ACHN (cell line): Measurements from ENCODE around the gene CERS1.
"Not testable (repeated sequence)": the region's sequence is repeated elsewhere in the genome, so short reads cannot be mapped to it uniquely, and the experiment has no call there.

Experiments
- DNase-seq: peaks from one replicate; pipeline ENCODE4 v3.0.0-alpha.2; 2015
- in situ Hi-C: cut with HindIII; loops from 2 replicates; pipeline ENCODE4 v1.10.0; 2017; ENCODE audit warnings: low sequenced_read_pairs, low pct_ligation_motif_present, low pct_unique_long_range_greater_than_20kb

CERS1 gene

DNA sequence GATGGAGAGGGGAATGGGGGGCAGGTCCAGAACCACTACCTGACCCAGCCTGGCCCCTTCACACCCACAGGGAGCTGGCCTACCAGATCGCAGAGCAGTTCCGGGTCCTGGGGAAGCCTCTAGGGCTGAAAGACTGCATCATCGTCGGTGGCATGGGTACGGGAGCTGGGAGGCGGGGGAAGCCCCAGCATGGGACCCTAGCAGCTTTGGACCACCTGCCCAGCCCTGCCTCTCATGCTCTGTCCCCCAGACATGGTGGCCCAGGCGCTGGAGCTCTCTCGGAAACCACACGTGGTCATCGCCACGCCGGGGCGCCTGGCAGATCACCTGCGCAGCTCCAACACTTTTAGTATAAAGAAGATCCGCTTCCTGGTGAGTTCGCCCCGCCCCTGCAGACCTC, 25.6 kb upstream of the CERS1 start:
- in situ Hi-C loops: no loop called here
- no peak for DNase-seq

DNA sequence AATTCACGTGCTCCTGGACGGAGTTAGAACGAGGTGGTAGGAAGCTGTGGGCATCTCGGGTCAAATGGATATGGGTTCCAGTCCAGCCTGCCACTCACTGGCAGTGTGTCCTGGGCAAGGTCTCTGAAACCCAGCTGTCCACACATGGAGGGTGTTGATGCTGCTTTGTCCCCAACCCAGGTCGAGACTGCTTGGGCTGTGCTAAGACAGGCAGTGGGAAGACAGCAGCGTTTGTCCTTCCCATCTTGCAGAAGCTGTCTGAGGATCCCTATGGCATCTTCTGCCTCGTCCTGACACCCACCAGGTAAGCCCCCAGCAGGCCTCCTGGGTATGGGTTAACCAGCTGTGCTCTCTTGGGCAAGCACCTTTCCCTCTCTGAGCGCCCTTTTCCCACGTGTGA, 24.4 kb upstream of the CERS1 start:
- DNase-seq: no peak
- in situ Hi-C loops: no loop called here

DNA sequence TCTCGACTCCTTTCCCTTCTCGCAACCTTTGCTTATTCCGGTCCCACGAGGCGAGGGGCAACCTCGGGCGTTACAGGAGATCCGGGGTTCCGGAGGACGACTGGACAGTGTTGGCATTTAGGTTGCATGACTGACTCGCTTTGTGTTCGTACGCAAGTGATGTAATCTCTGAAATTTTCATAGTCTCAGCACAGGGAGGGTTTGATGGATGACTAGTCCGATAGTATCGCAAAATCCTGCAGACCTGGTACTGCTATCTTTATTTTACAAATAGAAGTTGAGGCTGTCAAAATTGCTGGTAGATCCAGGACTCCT, 23.9 kb upstream of the CERS1 start:
- in situ Hi-C loops: no loop called here
- no peak for DNase-seq

DNA sequence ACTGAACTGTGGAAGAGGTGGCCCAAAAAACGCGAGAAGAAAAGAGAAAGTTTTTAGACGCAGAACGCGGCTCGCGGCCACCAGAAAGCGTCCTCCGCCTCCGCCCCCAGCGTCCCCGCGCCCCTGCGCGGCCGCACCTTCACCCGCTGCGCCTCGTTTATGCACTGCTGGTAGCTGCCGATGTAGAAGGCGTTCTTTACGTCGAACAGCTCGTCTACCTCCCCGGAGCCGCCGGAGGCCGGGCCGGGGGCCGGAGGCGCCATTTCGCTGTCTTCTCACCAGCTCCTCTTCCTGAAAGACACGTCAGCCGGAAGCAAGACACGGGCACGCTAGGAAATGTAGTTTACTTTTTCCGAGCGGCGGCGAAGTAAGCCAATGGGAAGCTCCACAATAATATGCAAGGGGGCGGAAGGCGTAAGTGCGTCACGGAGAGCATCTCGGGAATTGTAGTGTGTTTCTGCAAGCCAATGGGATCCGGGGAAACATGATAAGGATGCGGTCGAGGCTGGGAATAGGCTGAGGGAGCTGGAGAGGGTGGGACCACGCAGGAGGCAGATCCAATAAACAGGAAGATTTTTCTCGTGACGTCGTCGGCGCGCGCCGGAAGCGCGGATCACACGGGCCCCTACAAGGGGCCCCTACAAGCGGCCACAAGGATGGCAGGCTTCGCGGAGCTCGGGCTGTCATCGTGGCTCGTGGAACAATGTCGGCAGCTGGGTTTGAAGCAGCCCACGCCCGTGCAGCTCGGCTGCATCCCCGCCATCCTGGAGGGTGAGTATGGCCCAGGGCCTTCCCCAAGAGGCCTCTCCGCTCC, 23.3 kb upstream of the CERS1 start, which contains the start of the genes COPE and DDX49:
COPE (minus strand) TSS at position 302 of the 814 bp plus-strand sequence; CDS start at position 263, 39 bp downstream.
DDX49 (plus strand) TSS at position 630 of the 814 bp plus-strand sequence; CDS start at position 657, 27 bp downstream.
- in situ Hi-C loops: no loop called here
- peak; percentile 98 for DNase-seq

DNA sequence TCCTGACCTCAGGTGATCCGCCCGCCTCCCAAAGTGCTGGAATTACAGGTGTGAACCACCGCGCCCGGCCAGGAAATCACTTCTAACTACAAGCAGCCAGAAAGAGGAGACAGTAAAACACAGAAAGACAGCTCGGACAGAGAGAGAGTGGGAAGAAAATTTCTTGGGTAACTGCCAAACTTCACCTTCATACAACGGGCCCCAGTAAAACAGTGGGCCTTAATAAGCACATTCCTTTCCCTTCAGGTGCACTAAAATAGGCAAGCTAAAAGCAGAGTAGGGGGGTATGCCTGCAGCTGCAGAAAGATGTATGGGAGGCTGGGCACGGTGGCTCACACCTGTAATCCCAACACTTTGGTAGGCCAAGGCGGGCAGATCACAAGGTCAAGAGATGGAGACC, 21.6 kb upstream of the CERS1 start:
- DNase-seq, in situ Hi-C loops: not testable (repeated sequence)

DNA sequence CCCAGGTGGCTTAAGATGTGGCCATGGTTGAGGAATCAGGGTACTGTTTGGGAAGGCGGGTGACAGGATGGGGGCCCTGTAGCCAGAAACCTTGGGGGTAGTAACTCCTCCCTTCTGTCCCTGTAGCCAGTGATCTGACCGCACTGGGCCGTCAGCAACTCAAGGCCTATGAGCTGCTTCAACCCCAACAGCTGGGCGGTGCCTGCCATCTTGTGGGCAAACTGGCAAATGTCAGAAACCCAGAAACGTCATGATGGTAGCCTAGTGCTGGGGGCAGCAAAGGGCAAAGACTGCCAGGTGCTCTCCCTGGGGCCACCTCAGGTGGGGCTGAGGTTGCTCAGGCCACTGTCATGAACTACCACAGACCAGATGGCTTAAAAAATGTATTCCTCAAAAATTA, 19.7 kb upstream of the CERS1 start:
- in situ Hi-C loops: no loop called here
- DNase-seq: peak; percentile 53

DNA sequence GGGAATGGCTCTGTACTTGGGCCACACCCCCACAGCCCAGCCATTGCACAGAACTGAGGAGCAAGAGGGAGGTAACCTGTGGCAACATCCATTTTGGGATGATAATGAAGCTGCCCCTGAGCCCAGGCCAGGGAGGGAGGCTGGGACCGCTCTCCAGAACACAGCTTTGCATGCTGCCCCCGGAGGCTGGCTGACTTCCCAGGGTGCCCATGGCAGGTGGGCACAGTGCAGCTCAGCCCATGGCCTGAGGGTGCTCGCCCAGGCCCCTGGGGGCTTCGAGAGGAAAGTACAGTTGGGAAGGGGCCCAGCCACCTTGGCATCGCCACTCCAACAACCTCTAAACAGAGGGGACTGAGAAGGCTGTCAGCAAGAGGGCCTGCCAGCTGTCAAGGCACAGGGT, 17.5 kb upstream of the CERS1 start:
- in situ Hi-C loops: no loop called here

DNA sequence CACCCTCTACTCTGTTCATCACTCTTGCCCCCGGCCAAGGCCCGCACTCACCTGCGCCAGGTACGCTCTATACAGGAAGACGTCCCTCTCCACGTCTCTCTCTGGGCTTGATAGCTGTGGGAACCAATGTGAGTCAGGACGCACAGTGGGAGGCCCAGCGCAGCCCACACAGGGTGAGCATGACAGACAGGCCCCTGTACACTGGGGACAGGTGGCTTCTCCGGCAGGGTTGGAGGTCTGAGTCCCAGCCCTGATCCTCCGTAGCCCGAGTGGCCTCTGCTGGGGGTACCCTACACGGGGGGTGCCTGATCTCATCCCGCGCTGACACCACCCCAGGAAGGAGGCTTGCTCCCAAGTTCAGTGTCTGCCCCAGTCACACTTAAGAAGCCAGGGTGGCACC, 17.0 kb upstream of the CERS1 start:
- DNase-seq: no peak
- in situ Hi-C loops: no loop called here

More for the DNA sequence above, 17.5 kb upstream of the CERS1 start:
- no peak for DNase-seq

DNA sequence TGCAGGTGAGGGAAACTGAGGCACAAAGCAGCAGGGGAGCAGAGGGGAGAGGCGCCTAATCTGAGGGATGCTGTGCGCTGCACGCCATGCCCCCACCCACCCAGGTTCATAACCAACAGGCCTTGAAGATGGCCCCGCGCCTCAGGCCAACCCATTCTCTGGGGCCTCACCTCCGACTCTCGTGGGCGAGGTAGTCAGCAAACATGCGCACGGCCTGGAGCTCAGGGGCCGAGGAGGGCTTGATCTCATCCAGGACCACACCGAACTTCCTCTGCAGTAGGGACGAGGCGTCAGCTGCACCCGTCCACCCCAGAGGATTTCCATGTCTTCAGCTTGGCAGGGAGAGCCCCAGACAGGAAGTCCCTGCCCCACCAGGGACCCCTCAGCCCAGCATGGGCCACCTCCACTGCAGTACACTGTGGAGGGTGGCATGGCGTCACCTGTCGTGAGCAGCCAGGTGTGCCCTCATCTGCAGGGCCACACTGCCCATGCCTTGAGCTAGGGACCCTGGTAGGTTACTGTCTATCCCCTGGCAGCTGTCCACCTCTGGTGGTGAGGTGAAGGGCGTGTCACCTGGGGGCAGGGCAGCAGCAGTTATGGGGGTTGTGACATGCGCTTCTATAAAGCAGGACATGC, 15.0 kb upstream of the CERS1 start:
- in situ Hi-C loops: no loop called here
- no peak for DNase-seq

DNA sequence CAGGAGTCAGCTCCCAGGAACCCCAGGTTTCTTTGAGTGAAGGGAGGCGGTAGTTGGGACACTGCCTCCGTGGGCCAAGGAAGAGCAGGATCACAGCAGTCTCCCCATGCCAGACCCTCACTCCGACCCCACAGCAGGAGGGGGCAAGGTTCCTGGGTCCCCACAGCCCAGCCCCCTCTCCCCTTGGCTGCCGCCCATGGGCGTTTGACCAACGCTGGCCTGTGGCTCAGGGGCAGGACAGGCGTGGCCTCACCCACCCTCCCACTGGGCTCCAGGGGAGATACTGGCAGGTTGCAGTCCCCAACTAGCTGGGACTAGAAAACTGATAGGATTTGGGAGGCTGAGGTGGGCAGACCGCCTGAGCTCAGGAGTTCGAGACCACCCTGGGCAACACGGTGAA, 14.1 kb upstream of the CERS1 start:
- DNase-seq: no peak
- in situ Hi-C loops: no loop called here

DNA sequence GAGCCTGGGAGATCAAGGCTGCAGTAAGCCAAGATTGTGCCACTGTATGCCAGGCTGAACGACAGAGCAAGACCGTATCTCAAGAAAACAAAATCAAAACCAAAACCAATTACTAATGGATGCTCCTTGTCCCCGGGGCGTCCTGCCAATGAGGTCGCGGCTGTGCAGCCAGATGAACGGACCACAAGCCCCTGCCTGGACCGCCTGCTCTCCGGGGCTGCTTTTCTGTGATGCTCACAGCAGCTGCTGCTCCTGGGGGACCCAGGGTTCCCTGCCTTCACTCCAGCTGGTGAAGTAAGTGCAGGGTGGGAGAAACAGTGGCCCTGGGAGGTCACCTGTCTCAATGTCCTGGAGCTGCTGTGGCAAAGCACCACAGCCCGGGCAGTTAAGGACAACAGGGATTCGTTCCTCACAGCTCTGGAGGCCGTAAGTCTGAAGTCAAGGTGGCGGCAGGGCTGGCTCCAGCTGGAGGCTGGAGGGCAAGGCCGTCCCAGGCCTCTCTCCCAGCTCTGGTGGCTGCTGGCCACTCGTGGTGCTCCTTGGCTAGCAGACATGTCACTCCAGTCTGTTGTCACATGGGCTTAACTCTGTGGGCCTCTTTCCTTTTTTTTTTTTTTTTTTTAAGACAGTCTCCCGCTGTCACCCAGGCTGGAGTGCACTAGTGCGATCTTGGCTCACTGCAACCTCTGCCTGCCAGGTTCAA, 13.1 kb upstream of the CERS1 start:
- in situ Hi-C loops: no loop called here
- no peak for DNase-seq

DNA sequence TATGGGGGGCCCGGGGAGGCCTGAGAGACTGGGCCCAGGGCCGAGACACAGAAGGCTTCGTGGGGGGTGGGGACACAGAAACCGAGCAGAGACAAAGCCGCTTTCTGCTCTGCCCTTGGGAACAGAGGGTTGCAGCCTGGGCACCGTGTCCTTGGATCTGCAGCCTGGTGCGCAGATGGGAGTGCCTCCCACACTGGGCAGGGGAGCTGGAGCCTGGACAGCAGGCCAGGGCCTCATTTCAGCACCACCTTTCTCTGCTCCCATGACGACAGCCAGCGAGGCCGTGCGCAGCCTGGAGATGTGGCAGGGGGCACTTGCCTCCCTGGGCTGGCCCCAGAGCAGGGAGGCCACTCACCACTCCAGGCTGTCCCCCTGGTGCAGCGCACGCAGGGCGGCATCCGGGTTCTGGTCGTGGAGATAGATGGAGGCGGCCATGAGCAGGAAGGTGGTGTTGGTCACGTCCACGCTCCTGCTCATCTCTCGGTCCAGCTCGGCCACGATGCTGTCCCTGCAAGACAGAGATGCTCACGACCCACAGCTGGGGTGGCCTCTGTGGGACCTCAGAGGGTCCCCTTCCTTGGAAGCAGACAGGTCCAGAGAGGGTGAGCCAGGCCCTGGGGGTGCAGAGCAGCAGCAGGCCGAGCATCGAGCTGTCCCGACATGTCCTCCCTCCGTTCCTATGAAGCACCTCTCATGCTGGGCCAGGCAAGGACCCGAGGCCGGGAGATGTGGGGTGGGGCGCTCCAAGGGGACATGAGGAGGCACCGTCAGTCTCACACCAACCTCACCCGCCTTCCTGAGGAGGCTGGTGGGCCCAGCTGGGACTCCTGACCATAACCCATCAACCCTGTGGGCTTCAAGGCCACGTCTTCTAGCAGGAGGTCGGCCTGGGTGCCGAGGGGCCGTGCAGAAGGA, 10.9 kb upstream of the CERS1 start:
- no peak for DNase-seq
- in situ Hi-C loops: no loop called here

DNA sequence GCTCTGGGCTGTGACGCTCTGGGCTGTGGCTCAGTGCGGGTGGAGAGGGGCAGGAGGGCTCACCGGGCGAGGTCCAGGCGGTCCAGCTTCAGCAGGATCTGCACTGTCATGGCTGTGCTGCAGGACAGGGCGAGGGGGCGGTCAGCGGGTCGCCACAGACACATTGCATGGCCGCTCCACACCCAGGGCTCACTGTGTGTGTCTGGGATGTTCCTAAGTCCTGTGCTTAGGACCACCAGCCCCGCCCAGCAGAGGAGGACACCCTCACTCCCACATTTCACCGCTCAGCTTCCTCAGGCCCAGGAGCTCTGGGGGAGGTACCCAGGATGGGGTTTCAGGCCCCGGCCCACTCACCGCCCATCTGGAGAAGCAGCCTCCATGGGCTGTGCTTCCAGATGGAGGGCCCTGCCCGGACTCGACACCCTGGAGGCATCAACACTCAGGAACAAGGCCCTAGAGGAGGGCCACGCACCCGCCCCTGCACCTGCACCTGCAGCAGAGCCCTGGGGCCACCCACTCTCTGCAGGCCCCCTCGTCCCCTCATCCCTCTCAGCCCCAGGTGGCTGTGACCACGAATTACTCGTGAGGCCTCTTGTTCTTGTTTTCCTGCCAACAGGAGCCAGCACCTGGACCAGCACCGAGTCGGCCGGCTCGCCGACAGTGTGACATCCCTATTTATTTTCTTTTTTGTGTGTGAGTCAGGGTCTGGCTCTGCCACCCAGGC, 9.7 kb upstream of the CERS1 start:
- DNase-seq: no peak
- in situ Hi-C loops: no loop called here

DNA sequence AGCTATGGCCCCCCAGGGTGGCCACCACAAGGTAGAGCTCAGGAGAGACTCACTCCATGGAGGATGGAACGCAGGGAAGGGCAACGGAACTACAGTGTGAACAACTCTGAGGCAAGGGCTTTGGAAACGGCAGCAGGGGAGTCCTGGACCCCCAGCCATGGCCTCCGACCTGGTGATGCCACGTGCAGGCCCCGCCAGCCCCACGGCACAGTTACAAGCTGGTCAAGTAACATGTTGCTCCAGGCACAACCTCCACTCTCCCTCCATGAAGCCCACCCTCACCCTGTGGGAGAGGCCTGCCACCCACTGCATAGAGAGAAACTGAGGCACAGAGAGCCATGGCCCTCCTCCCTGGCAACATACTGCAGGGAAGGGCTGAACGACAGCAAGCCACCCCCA, 9.1 kb upstream of the CERS1 start:
- in situ Hi-C loops: no loop called here
- no peak for DNase-seq

DNA sequence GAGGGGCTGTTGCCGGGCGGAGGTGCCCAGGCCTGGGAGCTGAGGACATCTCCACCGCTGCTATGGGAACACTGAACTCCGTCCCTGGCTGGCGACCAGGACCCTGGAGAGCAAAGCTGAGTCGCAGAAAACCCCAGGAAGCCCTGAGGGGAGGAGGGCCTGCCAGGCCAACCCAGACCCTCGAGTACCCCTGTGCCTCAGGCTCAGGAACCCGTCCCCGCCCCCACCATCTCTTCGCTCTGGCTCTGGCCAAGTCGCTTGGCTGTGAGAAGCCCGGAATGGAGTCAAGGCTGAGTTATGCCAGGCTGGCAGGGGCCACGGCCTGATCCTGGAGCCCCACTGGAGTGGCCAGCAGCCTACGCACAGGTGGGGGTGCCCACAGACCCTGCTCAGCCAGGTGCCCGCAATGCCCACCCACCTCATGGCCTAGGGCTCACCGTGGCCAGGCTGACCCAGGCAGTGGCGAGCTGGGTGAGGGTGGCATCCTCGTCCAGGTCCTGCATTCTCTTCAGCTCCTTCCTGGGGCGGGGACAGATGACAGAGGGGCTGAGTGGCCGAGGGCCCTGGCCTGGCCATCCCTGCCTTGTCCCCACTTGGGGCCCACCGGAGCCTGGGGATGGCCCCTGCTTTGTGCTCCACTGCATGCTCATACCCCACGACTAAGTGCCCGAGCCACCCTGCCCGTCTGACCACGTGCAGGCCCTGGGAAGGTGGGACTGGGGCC, 8.5 kb upstream of the CERS1 start:
- in situ Hi-C loops: no loop called here
- DNase-seq: no peak

DNA sequence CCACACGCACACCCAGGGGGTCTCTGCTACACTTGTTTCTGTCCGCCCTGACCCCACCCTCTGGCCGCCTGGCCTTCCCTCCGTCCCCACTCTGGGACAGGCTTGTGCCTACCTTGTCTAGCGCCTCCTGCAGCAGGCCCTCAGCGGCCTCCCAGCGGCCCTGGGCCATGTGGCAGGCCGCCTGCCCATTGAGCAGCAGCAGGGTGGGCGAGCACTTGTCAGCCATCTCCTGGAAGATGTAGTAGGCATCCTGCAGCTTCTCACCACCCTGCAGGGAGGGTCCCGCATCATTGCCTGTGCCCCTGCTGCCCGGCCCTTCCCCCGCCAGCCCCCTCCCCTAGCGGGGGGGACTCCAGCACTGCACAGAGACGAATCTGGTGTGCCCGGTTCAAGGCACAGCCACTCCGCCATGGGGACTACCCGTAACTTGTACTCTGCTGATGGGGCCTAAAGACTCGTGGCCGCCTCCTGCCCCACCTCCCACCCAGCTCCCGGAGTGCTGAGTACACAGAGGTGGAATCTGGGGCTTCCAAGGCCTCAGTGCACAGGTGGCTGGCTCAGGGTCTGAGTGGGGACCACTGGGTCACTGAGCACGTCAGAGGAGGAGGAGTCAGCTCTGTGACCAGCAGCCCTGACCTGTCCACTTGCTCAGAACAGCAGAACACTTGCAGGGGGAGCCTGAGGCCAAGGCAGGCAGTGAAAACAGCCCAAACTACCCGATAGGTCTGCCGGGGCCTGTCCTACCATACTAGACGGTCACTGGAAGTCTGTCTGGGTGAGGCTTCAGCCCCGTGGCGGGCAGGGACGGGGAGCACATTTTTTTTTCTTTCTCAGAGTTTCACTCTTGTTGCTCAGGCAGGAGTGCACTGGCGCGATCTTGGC, 7.4 kb upstream of the CERS1 start:
- no peak for DNase-seq
- in situ Hi-C loops: no loop called here

DNA sequence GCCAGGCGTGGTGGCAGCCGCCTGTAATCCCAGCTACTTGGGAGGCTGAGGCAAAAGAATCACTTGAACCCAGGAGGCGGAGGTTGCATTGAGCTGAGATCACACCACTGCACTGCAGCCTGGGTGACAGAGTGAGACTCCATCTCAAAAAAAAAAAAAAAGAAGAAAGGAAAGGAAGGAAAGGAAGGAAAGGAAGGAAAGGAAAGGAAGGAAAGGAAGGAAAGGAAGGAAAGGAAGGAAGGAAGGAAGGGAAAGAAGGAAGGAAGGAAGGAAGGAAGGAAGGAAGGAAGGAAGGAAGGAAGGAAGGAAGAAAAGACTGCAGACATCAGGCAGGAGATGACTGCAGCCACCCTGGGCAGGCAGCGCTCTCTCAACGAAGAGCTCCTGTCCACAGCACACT, 6.6 kb upstream of the CERS1 start:
- in situ Hi-C loops, DNase-seq: not testable (repeated sequence)
